HG02938 (cell line): Measurements from ENCODE around the gene TIMM23.

Source experiments
- ATAC-seq: cut with Tn5 transposase; IDR thresholded peaks from one replicate; pipeline ENCODE4 v1.9.1; 2021; ENCODE audit warnings: mild to moderate bottlenecking, moderate library complexity; ENCODE audit not compliant: unreplicated experiment

The TIMM23 gene

DNA sequence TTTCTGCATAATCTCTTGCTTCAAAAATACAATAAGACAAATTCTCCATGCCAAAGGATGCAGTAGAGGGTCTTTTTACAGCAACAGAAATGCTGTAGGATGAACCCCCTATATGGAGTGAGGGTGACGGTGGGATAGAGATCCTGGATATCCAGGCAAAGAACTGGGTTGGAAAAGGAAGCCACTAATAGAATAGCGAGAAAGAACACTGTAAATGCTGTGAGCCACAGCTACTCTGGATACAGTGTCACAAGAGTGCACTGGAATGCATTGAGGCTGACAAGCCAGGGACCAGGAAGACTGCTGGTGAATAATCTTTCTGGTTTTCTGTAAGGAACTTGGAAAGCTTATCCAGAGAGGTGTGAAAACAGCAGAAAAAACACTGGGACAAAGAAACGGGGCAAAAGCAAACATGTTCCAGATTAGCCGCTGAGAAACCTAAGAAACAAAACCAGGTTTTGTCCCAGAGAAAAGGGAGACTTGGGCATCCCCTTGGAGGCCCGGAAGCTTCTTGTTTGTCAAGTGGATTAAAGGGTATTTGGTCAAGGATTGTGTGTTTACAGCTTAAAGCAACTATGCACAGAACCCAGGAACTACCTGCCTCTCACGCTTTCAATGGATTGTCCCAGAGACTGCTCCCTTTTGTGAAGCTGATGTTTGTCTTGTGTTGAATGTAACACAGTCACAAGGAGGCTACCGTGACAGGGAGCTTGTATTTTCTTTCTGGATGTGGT lies 79.9 kb downstream of the TIMM23 start:
- no peak for ATAC-seq

DNA sequence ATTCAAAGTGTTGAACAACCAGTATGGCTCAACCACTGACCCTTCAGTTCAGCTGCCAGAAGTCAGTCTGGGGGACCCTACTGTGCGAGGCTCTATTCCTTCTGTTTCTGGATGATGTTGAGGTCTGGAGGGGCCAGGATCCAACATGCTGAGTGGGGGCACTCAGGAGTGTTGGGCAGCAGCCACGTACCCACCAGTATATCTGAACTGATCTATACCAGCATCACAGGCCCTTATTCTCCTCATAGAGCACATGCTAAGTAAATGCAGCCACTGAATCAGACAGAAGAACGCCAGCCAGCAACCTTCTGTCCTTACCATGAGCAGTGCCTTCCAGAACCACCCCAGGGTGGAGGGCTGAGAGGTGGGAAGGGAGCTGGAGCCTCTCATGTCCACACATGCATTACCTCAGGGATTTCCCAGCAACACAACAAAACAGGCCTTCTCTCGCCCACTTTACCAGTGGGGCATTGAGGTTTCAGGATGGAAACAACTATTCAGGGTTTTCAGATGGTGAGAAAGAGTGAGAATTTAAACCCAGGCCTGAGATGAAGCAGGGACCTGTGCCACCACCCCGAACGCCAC lies 80.6 kb downstream of the TIMM23 start:
- ATAC-seq: no peak
